Lower leg skin (tissue), 4 donors: ENCODE measurements around the gene HIRA. TPM values are rescaled to one million over a fixed set of nuclear protein-coding genes. Genes with fewer than 3 reads are reported as not detected.

Source experiments
- DNase-seq, 2 donors: peaks; one replicate each; pipeline ENCODE4 v3.0.0-alpha.2; 2019; ENCODE audit warnings: low spot score in 2 of 2
- H3K4me3 ChIP-seq: fragments of 200-600 bp; sonication (generic); 2 replicates; pipeline ENCODE4 v1.5.1; 2017; ENCODE audit warnings: mild to moderate bottlenecking, low read depth; ENCODE audit not compliant: poor library complexity, severe bottlenecking
- POLR2A ChIP-seq, 2 donors: fragments of 450-650 bp; IDR thresholded peaks; one replicate each; pipeline ENCODE4 v1.6.1; 2016 to 2017; ENCODE audit warnings: antibody characterized with exemption in 2 of 2, mild to moderate bottlenecking in 1 of 2, moderate library complexity in 1 of 2
- WGBS, 2 donors: methylation state at CpG; one replicate each; pipeline ENCODE4 v1.1.5; 2018; 5-methylcytosine and 5-hydroxymethylcytosine counted together
- intact Hi-C: fragments of 100-400 bp; cut with DNase I; formaldehyde crosslinking; loops from one replicate; pipeline ENCODE4 v1.15.0; 2023; ENCODE audit warnings: low total_unique reads
- total RNA-seq, 4 donors: library from RNA; depleted of rRNA; stranded (reverse); fragments of >200 nt; gene quantifications; one replicate each; pipeline ENCODE4 v1.1.0, GENCODE V29; 2016
- TF ChIP-seq, protein P1 (sequence below), 3 donors: fragments of 450-650 bp; IDR thresholded peaks; one replicate each; pipeline ENCODE4 v1.5.1; 2016; ENCODE audit warnings: antibody characterized with exemption in 3 of 3, mild to moderate bottlenecking in 3 of 3, moderate library complexity in 2 of 3

HIRA gene
- total RNA-seq, 4 donors from 2014 or later: 11.5 to 21.1 (median 18.2) TPM

DNA sequence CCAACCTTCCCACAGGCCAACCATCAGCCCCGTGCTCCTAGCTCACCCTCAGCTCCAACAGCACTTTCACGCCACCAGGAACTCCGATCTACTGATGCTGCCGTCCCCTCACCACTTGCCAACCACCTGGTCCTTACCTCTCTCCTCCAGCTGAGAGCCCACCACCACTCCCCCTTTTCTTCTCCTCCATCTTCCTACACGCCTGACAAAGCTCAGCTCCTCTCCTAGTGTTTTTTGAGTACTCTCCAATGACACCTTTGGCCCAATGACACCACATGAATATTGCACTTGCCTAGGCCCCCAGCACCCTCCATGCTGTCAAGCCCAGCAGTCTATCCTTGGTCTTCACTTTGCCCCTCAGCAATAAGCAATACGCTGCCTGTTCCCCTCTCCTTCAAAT is 30.7 kb downstream of the HIRA start:
- no peak overlapping the region for H3K4me3 ChIP-seq
- no peak for DNase-seq
- intact Hi-C loops: no loop called here
- TF ChIP-seq, protein P1, sequence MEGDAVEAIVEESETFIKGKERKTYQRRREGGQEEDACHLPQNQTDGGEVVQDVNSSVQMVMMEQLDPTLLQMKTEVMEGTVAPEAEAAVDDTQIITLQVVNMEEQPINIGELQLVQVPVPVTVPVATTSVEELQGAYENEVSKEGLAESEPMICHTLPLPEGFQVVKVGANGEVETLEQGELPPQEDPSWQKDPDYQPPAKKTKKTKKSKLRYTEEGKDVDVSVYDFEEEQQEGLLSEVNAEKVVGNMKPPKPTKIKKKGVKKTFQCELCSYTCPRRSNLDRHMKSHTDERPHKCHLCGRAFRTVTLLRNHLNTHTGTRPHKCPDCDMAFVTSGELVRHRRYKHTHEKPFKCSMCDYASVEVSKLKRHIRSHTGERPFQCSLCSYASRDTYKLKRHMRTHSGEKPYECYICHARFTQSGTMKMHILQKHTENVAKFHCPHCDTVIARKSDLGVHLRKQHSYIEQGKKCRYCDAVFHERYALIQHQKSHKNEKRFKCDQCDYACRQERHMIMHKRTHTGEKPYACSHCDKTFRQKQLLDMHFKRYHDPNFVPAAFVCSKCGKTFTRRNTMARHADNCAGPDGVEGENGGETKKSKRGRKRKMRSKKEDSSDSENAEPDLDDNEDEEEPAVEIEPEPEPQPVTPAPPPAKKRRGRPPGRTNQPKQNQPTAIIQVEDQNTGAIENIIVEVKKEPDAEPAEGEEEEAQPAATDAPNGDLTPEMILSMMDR (IDR thresholded peaks at IDR 0.05): no peak
- no peak for TF ChIP-seq POLR2A (IDR thresholded peaks at IDR 0.05)
- WGBS, 2 donors: 93 to 94% methylated on average over 6 of the region's 6 CpGs

DNA sequence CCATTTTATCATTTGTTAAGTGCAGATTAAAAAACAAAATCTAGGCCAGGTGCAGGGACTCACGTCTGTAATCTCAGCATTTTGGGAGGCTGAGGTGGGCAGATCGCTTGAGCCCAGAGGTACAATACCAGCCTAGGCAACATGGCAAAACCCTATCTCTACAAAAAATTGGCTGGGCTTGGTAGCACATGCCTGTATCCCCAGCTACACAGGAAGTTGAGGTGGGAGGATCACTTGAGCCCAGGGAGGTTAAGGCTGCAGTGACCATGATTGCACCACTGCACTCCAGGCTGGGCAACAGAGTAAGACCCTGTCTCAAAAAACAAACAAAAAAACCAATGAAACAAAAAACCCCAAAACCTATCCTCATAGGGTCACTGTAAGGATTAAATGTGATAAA is 32.9 kb downstream of the HIRA start:
- TF ChIP-seq, protein P1 (IDR thresholded peaks at IDR 0.05): no peak
- TF ChIP-seq POLR2A (IDR thresholded peaks at IDR 0.05): no peak
- 89 to 93% methylated on average over 2 of the region's 2 CpGs for WGBS, 2 donors
- no peak for DNase-seq
- no peak overlapping the region for H3K4me3 ChIP-seq
- intact Hi-C loops: no loop called here

DNA sequence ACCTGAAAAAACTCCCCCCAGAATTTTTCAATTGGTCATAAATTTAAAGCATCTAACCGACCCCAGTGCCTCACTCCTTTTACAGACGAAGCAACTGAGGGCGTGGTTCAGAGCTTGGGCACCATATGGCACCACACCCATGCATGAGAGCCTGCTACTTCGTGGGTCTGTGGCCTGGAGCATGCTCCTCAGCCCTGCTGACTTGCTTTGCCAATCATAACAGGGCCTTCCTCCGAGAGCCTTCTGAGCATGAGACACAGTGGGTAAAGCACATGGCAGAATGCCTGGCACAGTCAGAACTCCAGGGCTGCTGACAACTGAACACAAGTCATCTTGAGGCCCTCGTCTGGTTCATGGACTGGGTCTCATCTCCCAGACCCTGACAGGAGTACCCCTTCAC is 33.3 kb downstream of the HIRA start:
- H3K4me3 ChIP-seq: no peak overlapping the region
- TF ChIP-seq POLR2A (IDR thresholded peaks at IDR 0.05): no peak
- TF ChIP-seq, protein P1 (IDR thresholded peaks at IDR 0.05): no peak
- DNase-seq: no peak
- intact Hi-C loops: no loop called here
- 40 to 44% methylated on average over 6 of the region's 6 CpGs for WGBS, 2 donors

DNA sequence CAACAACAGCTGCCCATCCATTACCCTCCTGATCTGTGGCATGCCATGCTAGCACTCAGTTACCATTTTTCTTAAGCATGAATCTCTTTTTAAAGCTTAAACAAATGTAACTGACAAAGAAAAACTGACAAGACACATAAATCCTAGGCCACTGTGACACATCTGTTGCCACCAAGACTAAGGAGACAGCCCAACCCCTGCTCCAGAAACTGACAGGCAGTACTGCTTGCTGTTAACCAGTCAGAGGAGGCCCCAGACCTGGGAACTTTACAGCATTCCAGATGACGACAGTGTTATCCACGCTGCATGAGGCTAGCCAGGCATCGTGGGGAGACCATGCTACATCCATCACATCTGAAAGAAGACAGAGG is 33.8 kb downstream of the HIRA start:
- intact Hi-C loops: no loop called here
- TF ChIP-seq POLR2A (IDR thresholded peaks at IDR 0.05): no peak
- TF ChIP-seq, protein P1 (IDR thresholded peaks at IDR 0.05): no peak
- 86 to 90% methylated on average over 2 to 3 of the region's 3 CpGs for WGBS, 2 donors
- no peak for DNase-seq
- no peak overlapping the region for H3K4me3 ChIP-seq

DNA sequence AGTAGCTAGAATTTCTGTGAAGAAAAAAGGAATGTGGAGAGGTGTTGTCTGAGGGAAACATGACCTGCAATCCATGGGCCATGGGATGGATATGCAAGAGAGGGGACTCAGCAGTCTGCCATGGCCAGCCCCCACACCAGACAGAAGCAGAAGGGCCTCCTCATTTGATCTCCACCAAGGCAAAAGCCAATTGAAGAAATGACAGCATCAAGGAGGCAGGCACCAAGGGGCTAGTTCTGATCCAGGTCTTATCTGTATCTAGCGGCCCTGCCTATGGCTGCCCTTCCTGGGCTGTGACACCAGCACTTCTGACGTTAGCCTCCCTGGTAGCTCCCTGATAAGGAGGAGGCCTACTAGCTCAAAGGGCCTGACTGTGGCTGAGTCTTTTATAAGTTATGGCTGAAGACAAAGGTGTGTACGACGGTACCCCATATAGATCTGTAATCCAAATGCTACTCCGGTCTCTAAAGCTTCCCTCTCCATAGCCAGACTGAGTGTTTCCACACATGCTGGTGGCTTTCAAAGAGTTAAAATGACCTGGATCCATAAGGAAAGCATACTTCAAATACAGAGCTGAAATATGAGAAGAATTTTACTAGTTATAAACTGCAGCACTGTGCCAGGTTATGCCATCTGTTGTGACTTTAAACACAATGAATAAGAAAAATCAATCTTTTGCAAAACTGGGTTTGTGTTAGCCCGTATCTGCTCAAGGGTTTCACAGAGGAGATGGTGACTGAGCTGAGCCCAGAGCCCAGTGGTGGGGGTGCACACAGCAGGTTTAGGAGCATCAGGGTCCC is 34.4 kb downstream of the HIRA start:
- intact Hi-C loops: no loop called here

More for the DNA sequence above, 34.4 kb downstream of the HIRA start:
- 92 to 95% methylated on average over 6 of the region's 6 CpGs for WGBS, 2 donors
- no peak for DNase-seq
- H3K4me3 ChIP-seq: no peak overlapping the region
- TF ChIP-seq, protein P1 (IDR thresholded peaks at IDR 0.05): no peak
- TF ChIP-seq POLR2A (IDR thresholded peaks at IDR 0.05): no peak
